Tongue (tissue), 2 donors: Measurements from ENCODE around the gene ZFP36L1. TPM values are rescaled to one million over a fixed set of nuclear protein-coding genes. Genes with fewer than 3 reads are reported as not detected.

Experiments
- DNase-seq: peaks from one replicate; pipeline ENCODE4 v3.0.0-alpha.2; 2015
- total RNA-seq: library from RNA; depleted of rRNA; stranded (reverse); fragments of >200 nt; gene quantifications from one replicate; pipeline ENCODE4 v1.2.3, GENCODE V29; 2014

ZFP36L1 gene
- total RNA-seq, 1 donor from 2014 or later = 282 TPM

GRCh38 chr14:68795597-68796417 lies 2.9 kb upstream of the ZFP36L1 start:
- peak; percentile 94 for DNase-seq

DNA sequence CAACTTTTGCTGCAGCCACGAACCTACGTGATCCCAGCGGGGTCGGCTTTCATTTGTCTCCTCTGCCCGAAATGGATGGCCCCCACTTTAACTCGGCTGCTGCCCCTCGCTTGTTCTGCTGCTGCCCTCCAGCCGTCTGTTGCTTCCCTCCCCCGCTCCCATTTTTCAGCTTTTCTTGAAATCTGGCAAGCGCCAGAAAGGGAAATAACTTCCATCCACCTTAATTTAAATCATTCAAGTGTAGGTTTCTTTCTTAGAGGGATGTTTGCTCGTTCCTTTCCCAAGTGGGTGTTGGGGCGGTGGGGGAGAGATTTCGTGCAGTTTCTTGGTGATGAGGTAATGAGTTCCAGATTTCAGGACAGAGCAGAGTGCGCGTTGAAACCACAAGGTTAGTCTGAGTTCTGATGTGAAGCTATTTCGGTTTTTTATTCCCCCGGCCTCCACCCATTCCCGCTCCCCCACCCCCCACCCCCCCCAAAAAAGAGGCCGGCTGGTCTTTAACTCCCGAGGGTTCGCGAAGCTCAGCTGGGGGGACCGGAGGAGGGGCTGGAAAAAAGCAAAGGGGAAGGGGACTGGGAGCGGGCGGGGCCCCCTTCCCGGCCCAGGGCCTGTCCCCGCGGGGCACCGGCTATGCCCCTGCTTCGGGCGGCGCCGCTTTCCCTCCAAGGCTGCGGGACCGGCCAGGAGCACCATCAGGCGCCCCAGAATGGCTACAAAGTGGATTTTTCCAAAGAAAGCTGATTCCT lies 2.2 kb upstream of the ZFP36L1 start:
- peak; percentile 90 for DNase-seq

- peak; percentile 92 for DNase-seq
Observed at GRCh38 chr14:68794130-68794850, 1.4 kb upstream of the ZFP36L1 start.

DNA sequence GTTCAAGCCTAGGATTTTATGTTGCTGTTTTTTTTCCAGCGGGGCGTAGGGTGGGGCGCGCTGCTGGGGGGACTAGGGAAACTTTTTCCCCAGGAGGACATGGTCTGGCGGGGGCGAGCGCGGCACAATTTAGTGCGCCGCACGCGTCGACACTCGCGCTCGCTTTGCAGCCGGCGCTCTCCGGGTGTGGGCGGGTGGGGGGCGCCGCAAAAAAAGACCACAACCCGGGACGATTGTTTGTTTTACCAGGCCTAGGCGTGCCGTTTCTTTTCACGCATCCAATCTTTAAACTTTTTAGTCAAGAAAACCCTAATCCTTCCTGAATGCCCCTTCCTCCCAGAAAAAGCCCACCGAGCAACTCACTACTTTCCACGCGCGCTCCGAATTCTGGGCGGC lies 865 bp upstream of the ZFP36L1 start:
- no peak for DNase-seq

DNA sequence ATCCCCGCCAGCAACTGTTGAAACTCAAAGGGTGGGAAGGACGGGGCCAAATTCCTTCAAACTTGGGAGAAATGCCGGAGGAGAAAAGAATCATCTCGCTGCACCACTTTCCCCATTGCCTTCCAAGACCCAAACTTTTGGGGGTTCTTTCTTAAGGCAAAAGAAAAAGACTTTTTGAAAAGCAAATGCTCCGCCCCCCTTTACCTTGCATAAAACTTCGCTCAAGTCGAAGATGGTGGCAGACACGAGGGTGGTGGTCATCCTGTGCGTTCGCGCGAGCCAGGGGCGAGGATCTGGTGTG lies 239 bp downstream of the ZFP36L1 start:
- no peak for DNase-seq

GRCh38 chr14:68791902-68792677 lies 777 bp downstream of the ZFP36L1 start:
- no peak for DNase-seq

DNA sequence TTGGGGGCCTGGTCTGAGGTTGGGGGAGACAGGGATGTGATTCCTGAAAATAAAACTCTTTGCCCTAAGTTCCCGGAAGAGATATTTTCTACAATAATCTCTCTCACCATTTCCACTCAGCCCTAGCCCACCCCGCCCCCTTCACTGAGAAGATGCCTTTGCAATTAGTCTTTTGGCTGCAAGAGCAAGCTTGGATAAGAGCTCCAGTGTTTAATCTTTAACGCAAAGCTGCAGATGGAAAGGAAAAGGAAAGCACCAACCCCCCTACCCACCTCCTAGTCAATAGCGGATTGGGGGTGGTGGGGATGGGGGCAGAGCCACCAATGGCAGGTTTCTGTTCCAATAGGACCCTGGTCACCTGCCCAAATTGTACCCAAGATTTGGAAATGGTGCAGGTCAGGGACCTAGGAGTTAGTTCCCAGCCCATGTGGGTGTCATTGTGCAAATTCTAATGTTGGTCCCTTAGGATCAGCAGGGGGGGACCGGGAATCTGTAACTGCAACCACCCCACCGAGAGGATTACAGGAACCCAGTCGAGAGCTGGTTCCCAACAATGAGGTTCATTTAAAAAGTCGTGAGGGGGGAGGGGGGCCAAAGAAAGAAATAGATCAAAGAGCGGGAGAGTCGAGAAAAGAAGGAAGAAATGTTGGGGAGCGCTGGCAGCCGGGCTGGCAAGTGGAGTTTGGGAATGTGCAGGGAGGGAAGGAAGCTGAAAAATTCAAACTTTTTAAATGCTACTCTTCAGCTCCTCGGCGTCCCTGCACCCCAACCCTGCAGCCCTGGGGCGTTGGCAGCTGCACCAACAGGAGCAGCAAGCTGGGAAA lies 1.6 kb downstream of the ZFP36L1 start:
- DNase-seq = no peak

DNA sequence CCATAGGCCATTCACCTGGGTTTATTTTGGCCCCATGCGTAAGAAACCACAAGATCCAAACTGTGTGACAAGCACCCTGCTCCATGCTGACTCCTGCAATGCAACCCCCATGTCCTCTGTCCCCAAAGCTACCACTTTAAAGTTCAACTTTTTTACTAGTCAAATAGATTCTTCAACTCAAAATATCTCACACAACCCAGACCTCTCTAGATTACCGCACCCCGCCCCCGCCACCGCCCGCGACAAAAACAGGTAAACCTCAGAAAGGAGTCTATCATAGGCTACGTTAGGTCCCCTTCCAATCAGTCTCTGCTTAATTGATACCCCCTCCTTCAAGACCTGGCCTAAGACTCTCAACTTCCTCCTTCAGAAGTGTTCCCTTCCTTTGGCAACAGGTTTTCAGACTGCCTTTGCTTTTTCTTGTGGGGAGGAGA lies 2.2 kb downstream of the ZFP36L1 start:
- DNase-seq = no peak

GRCh38 chr14:68789821-68790643 lies 2.8 kb downstream of the ZFP36L1 start:
- DNase-seq = peak; percentile 64

DNA sequence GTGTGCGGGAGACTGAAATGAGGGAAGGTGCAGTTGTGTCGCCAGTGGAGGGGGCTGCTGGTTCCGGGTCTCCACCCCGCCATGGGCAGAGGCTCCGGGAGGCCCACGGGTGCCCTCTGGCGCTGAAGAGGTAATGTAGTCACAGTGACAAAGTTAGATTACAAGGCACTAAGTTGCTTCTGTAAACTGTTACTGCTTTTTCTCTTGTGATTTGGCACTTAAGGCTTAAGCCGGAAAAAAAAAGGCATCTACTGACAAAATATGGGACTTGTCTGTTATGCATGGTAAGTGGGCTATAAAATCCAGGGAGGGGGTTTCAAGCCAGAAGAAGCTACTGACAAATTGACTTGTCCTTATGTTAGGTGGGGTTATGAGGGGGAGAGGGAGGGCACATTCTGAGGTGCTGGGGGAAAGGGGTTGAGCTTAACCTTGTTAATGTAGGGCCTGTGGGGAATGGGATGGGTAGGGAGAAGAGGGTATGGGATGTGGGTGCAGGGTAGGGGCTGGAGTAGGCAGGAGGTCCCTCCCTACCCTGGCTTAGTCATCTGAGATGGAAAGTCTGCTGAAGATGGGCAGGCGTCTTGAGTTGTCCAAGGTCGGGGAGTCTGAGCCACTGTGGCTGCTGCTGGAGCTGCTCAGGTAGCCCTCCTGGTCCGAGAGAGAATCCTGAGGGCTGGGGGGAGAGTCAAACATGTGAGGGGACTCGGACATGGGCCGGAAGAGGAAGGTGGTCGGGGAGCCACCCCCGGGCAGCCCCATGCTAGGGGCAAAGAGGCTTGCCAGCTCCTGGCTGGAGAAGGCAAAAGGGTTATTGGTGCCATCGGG lies 3.7 kb downstream of the ZFP36L1 start:
- DNase-seq = peak; percentile 93

DNA sequence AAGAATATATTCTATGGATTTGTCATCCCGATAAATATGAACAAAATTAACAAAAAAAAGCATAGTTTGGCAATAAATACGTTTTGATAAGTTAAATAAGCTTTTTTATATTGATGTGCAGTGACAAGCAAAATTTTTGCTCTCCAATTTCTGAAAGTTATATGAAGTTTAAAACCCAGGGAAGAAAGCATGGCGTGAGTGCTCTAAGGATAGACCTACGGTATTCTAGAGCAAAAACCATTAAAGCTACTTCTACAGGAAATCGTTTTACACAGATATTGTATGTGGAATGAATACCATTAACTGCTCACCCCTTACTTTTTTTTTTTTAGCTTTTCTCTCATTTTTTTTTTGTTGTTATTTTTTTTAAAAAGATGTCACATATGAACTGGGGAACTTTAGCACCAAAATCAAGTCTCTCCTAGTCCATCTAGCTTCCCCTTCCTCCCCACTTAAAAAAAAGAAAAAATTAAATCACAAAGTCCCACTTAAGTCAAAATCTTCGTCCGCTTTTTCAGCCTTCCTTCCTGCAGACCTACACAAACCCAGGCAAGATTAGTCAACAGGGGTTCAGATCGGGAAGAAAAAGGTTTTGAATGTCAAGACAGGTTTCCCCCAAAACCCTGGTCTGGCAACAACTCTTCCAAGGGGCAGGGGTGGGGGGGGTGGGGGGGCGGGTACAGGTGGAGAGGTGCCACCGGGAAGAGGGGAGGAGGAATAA lies 4.4 kb downstream of the ZFP36L1 start:
- no peak for DNase-seq

GRCh38 chr14:68787092-68787992 lies 5.5 kb downstream of the ZFP36L1 start:
- no peak for DNase-seq

GRCh38 chr14:68786491-68787091 lies 6.3 kb downstream of the ZFP36L1 start:
- peak; percentile 55 for DNase-seq

- no peak for DNase-seq
Observed at GRCh38 chr14:68785534-68786490, 7.1 kb downstream of the ZFP36L1 start.

DNA sequence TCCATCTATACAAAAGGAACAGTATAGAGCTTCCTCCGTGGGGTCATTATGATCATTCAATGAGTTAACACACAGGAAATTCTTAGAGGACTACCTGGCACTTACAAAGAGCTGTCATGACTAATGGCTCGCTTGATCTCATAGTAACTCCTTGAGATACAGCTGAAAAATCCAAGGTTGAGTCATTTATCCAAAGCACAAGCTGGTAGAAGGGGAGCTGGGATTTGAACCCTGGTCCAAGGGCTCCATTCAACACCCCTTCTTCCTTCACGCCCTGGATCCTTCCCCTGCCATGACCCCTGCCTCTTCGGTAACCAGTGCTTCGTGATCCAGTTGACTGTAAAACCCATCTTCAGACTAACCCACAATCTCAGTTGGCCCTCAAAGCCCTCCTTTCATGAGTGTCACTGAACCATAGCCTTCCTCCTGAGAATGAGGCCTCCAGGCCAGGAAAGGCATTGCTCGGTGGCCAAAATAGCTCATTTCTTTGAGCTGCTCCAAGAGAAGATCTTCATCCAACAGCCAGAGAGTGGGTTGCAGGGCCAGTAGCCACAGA lies 7.8 kb downstream of the ZFP36L1 start:
- no peak for DNase-seq
